Measurements from ENCODE around the gene OR10A7. TPM values are rescaled to one million over a fixed set of nuclear protein-coding genes. Genes with fewer than 3 reads are reported as not detected.
A peak's percentile ranks its signal among the peaks of the same experiment; 100 is the strongest.

The OR10A7 gene
- polyA plus RNA-seq, 2 of the 4 experiments (the other 2 are of a cell fraction): not detected

- no peak for ATAC-seq
- POLR2A ChIA-PET: no interaction called here
Measured at GRCh38 chr12:55250944-55251343, 30.1 kb downstream of the OR10A7 start.

GRCh38 chr12:55253281-55253680, 32.5 kb downstream of the OR10A7 start:
- DNase-seq (ENCODE audit: low read depth in 1 of 2, low spot score in 1 of 2): no peak
- Histone ChIP-seq H3K9me3 (no peaks in the 10 kb centered on the region), H3K4me1 (no peaks in the 10 kb centered on the region), H3K4me2 (no peak overlapping the region), H3K4me3 (no peak overlapping the region), H3K27ac (no peak overlapping the region)
- FAIRE-seq: peak; percentile 77
- no peak for TF ChIP-seq CHD2 (IDR thresholded peaks at IDR 0.05; ENCODE audit: low read length, partially characterized antibody)
- no peak for TF ChIP-seq USF2 (IDR thresholded peaks at IDR 0.05)
- no peak for TF ChIP-seq ELK1 (IDR thresholded peaks at IDR 0.05; ENCODE audit: low read depth, low read length)
- no peak for TF ChIP-seq HMGXB4 (CRISPR knock-in tag; IDR thresholded peaks at IDR 0.05; ENCODE audit: borderline replicate concordance)
- no peak for TF ChIP-seq BHLHE40 (IDR thresholded peaks at IDR 0.05; ENCODE audit: low read depth, low read length)
- no peak for TF ChIP-seq FOSL2 (IDR thresholded peaks at IDR 0.05)
- no peak for TF ChIP-seq FOSL2 (CRISPR knock-in tag; IDR thresholded peaks at IDR 0.05)
- no peak for TF ChIP-seq GATA3 (IDR thresholded peaks at IDR 0.05; ENCODE audit: borderline replicate concordance)
- TF ChIP-seq ZSCAN20 (CRISPR knock-in tag; IDR thresholded peaks at IDR 0.05): no peak
- POLR2A ChIA-PET: no interaction called here
- CTCF ChIA-PET: no interaction called here
- no peak for ATAC-seq

More at GRCh38 chr12:55250944-55251343, 30.1 kb downstream of the OR10A7 start:
- no peak overlapping the region for H3K27ac ChIP-seq
- CTCF ChIA-PET: no interaction called here
- no peaks in the 10 kb centered on the region for H3K9me3 ChIP-seq
- TF ChIP-seq BCL3 (IDR thresholded peaks at IDR 0.05): no peak
- TF ChIP-seq ZSCAN20 (CRISPR knock-in tag; IDR thresholded peaks at IDR 0.05): no peak
- no peak for TF ChIP-seq HMGXB4 (CRISPR knock-in tag; IDR thresholded peaks at IDR 0.05; ENCODE audit: borderline replicate concordance)
- no peak for TF ChIP-seq MAX (IDR thresholded peaks at IDR 0.05)
- TF ChIP-seq EHF (CRISPR knock-in tag; IDR thresholded peaks at IDR 0.05): no peak
- no peak for TF ChIP-seq JUNB (IDR thresholded peaks at IDR 0.05)
- TF ChIP-seq ATOH8 (CRISPR knock-in tag; IDR thresholded peaks at IDR 0.05; ENCODE audit: low read depth): no peak
- no peak for TF ChIP-seq REST (IDR thresholded peaks at IDR 0.05)
- DNase-seq (ENCODE audit: low read depth in 1 of 2, low spot score in 1 of 2): no peak
- no peak overlapping the region for H3K4me2 ChIP-seq
- no peaks in the 10 kb centered on the region for H3K4me1 ChIP-seq
- H3K4me3 ChIP-seq: no peak overlapping the region
- 0% methylated on average over 3 of the region's 3 CpGs for WGBS (ENCODE audit: missing lambda C conversion rate)
- FAIRE-seq: no peak

All from A549 (cell line).